Measurements from ENCODE around the gene NFKBIA. TPM values are rescaled to one million over a fixed set of nuclear protein-coding genes. Genes with fewer than 3 reads are reported as not detected.
A peak's percentile ranks its signal among the peaks of the same experiment; 100 is the strongest.

NFKBIA gene
- total and polyA plus RNA-seq, 4 donors, result 83.0 to 186 (median 111) TPM

DNA sequence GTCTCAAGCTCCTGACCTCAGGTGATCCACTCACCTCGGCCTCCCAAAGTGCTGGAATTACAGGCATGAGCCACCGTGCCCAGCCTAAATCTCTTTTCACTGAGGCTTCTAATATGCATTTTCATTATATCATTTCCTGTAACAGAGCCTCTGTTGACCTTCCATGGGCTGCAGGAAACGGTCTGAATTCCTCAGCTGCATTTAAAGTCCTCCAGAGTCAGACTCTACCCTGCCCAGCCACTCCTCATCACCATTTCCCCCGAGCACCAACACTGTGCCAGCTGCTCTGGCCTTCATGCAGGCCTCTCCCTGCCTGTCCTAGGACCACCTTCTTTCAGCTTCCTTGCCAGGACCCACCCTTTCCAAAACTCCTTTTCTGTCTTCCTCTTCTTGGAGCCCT, 9.8 kb upstream of the NFKBIA start:
- peak overlapping the region; percentile 18 to 83 for H3K27ac ChIP-seq (ENCODE audit: low read depth in 1 of 2, low read length in 2 of 2)

DNA sequence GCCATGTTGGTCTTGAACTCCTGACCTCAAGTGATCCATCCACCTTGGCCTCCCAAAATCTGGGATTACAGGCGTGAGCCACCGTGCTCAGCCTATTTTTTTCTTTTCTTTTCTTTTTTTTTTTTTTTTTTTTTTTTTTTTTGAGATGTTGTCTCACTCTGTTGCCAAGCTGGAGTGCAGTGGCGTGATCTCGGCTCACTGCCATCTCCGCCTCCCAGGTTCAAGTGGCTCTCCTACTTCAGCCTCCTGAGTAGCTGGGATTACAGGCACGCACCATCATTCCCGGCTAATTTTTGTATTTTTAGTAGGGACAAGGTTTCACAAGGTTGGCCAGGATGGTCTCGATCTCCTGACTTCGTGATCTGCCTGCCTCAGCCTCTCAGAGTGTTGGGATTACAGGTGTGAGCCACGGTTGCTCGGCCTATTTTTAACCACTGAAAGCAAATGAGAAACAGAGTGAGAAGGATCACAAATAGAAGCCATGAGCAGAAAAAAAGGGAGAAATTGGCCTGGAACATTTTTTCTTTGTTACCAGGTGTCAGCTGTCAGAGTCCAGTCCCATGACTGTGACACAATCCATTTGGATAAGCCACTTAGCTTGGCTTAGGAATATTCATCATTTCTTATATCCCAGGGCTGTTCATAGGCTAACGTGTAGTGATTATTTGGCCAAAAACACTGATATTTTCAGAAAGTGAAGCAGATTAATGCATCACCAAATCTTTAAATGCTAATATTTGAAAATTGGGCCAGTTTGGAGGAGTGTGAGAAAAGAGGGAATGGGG, 7.9 kb upstream of the NFKBIA start:
- Histone ChIP-seq H3K27ac (ENCODE audit: low read depth in 1 of 2, low read length in 2 of 2) (no peak overlapping the region), H3K27me3 (ENCODE audit: control insufficient read depth in 1 of 2, insufficient read depth in 2 of 2, low read length in 1 of 2) (no peaks in the 10 kb centered on the region), H3K4me3 (ENCODE audit: low read length in 2 of 2) (no peak overlapping the region), H3K9me3 (ENCODE audit: control insufficient read depth, low read length) (no peaks in the 10 kb centered on the region), H3K4me1 (ENCODE audit: control insufficient read depth in 1 of 2, insufficient read depth in 2 of 2, low read length in 2 of 2) (peaks cover 0 to 2% of the 10 kb centered on the region in 2 donors), H3K36me3 (ENCODE audit: control insufficient read depth in 1 of 2, insufficient read depth in 2 of 2, low read length in 1 of 2) (no peaks in the 10 kb centered on the region)
- no peak for DNase-seq
- 80 to 83% methylated on average over 12 of the region's 12 CpGs for WGBS, 2 donors
- ATAC-seq (ENCODE audit: low FRiP score), result no peak
- intact Hi-C loops (cut with DNase I), result loop anchor here (5.0 to 10.0 kb wide), 3 partner anchors 270 to 358 kb away; no protein-coding TSS in a partner anchor

More for the DNA sequence above, 9.8 kb upstream of the NFKBIA start:
- Histone ChIP-seq H3K27me3 (ENCODE audit: control insufficient read depth in 1 of 2, insufficient read depth in 2 of 2, low read length in 1 of 2) (no peaks in the 10 kb centered on the region), H3K4me3 (ENCODE audit: low read length in 2 of 2) (no peak overlapping the region), H3K9me3 (ENCODE audit: control insufficient read depth, low read length) (no peaks in the 10 kb centered on the region), H3K36me3 (ENCODE audit: control insufficient read depth in 1 of 2, insufficient read depth in 2 of 2, low read length in 1 of 2) (no peaks in the 10 kb centered on the region), H3K4me1 (ENCODE audit: control insufficient read depth in 1 of 2, insufficient read depth in 2 of 2, low read length in 2 of 2) (peaks cover 0 to 2% of the 10 kb centered on the region in 2 donors)
- 13 to 14% methylated on average over 4 of the region's 4 CpGs for WGBS, 2 donors
- intact Hi-C loops (cut with DNase I), result loop anchor here (2.0 to 10.0 kb wide), 4 partner anchors 200 to 360 kb away; no protein-coding TSS in a partner anchor
- DNase-seq (peak in 1 of 2 donors; percentile 74), ATAC-seq (ENCODE audit: low FRiP score) (peak; percentile 39)

GRCh38 chr14:35410858-35411257, 6.3 kb upstream of the NFKBIA start:
- ATAC-seq (ENCODE audit: low FRiP score) (no peak), DNase-seq (no peak)
- Histone ChIP-seq H3K4me1 (ENCODE audit: control insufficient read depth in 1 of 2, insufficient read depth in 2 of 2, low read length in 2 of 2) (peaks cover 0 to 2% of the 10 kb centered on the region in 2 donors), H3K27me3 (ENCODE audit: control insufficient read depth in 1 of 2, insufficient read depth in 2 of 2, low read length in 1 of 2) (no peaks in the 10 kb centered on the region), H3K9me3 (ENCODE audit: control insufficient read depth, low read length) (no peaks in the 10 kb centered on the region), H3K36me3 (ENCODE audit: control insufficient read depth in 1 of 2, insufficient read depth in 2 of 2, low read length in 1 of 2) (no peaks in the 10 kb centered on the region), H3K27ac (ENCODE audit: low read depth in 1 of 2, low read length in 2 of 2) (no peak overlapping the region), H3K4me3 (ENCODE audit: low read length in 2 of 2) (no peak overlapping the region)
- intact Hi-C loops (cut with DNase I), result loop anchor here (5.0 to 10.0 kb wide), 3 partner anchors 269 to 356 kb away; no protein-coding TSS in a partner anchor
- WGBS, 2 donors, result 89% methylated on average over 6 of the region's 6 CpGs

DNA sequence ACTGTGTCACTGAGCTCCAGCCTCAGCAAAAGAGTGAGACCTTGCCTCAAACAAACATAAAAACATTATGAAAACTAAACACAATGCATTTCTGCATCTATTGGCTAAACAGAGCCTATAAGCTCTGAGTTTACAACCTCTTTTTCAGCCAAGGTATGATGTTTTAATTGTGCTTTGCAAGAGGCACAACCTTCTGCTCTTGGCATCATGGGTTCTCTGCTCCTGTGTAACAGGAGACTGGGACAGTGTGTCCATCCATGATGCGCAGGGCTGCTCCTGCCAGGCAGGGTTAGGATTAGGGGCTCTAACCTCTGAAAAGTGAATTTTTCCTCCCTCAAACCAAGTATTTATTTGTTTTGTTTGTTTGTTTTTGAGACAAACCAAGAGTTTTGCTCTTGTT, 5.0 kb upstream of the NFKBIA start:
- H3K4me1 ChIP-seq (ENCODE audit: control insufficient read depth in 1 of 2, insufficient read depth in 2 of 2, low read length in 2 of 2), result peaks cover 0 to 2% of the 10 kb centered on the region in 2 donors
- ATAC-seq (ENCODE audit: low FRiP score) (no peak), DNase-seq (no peak)
- no peaks in the 10 kb centered on the region for H3K27me3 ChIP-seq (ENCODE audit: control insufficient read depth in 1 of 2, insufficient read depth in 2 of 2, low read length in 1 of 2)
- H3K9me3 ChIP-seq (ENCODE audit: control insufficient read depth, low read length), result no peaks in the 10 kb centered on the region
- WGBS, 2 donors, result 90 to 97% methylated on average over 1 of the region's 1 CpG
- no peak overlapping the region for H3K27ac ChIP-seq (ENCODE audit: low read depth in 1 of 2, low read length in 2 of 2)
- intact Hi-C loops (cut with DNase I), result loop anchor here in 1 of 2 donors (5.0 kb wide), 1 partner anchor 287 kb away; the partner anchor contains the start of genes PPP2R3C and PRORP
- no peaks in the 10 kb centered on the region for H3K36me3 ChIP-seq (ENCODE audit: control insufficient read depth in 1 of 2, insufficient read depth in 2 of 2, low read length in 1 of 2)
- H3K4me3 ChIP-seq (ENCODE audit: low read length in 2 of 2), result no peak overlapping the region

DNA sequence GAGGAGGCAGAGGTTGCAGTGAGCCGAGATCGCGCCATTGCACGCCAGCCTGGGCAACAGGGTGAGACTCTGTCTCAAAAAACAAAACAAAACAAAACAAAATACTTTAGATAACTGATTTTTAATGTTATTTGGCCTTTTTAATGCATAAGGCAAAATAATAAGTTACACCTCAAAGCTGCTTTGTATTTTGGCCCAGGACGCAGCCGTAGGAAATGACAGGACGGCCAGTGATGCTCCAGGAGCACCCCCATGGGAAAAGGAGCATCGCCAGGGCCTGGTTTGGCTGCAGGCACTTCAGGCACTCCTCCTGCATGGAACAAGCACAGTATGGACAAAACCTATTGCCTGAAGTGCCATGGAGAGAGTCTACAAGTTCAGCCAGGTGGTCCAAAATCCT, 3.5 kb upstream of the NFKBIA start:
- Histone ChIP-seq H3K36me3 (ENCODE audit: control insufficient read depth in 1 of 2, insufficient read depth in 2 of 2, low read length in 1 of 2) (peaks cover 0 to 2% of the 10 kb centered on the region in 2 donors), H3K4me1 (ENCODE audit: control insufficient read depth in 1 of 2, insufficient read depth in 2 of 2, low read length in 2 of 2) (no peaks in the 10 kb centered on the region), H3K4me3 (ENCODE audit: low read length in 2 of 2) (no peak overlapping the region), H3K27ac (ENCODE audit: low read depth in 1 of 2, low read length in 2 of 2) (no peak overlapping the region), H3K9me3 (ENCODE audit: control insufficient read depth, low read length) (no peaks in the 10 kb centered on the region), H3K27me3 (ENCODE audit: control insufficient read depth in 1 of 2, insufficient read depth in 2 of 2, low read length in 1 of 2) (no peaks in the 10 kb centered on the region)
- WGBS, 2 donors, result 91 to 92% methylated on average over 8 of the region's 8 CpGs
- no peak for DNase-seq
- ATAC-seq (ENCODE audit: low FRiP score), result no peak
- intact Hi-C loops (cut with DNase I), result loop anchor here in 1 of 2 donors (5.0 kb wide), 1 partner anchor 286 kb away; the partner anchor contains the start of genes PPP2R3C and PRORP

DNA sequence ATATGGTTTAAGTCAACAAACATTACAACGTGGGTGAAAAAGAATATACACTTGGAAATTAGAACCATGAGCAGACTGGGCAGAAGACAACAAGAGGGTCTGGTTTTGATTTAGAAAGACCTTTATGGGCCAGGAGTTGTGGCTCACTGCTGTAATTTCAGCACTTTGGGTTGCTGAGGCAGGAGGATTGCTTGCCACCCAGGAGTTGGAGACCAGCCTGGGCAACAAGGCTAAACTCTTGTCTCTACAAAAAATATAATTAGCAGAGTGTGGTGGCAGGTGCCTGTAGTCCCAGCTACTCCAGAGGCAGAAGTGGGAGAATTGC, 2.7 kb upstream of the NFKBIA start:
- Histone ChIP-seq H3K4me3 (ENCODE audit: low read length in 2 of 2) (no peak overlapping the region), H3K9me3 (ENCODE audit: control insufficient read depth, low read length) (no peaks in the 10 kb centered on the region), H3K36me3 (ENCODE audit: control insufficient read depth in 1 of 2, insufficient read depth in 2 of 2, low read length in 1 of 2) (peaks cover 0 to 8% of the 10 kb centered on the region in 2 donors), H3K27me3 (ENCODE audit: control insufficient read depth in 1 of 2, insufficient read depth in 2 of 2, low read length in 1 of 2) (no peaks in the 10 kb centered on the region), H3K27ac (ENCODE audit: low read depth in 1 of 2, low read length in 2 of 2) (no peak overlapping the region), H3K4me1 (ENCODE audit: control insufficient read depth in 1 of 2, insufficient read depth in 2 of 2, low read length in 2 of 2) (no peaks in the 10 kb centered on the region)
- intact Hi-C loops (cut with DNase I), result loop anchor here in 1 of 2 donors (2.0 to 5.0 kb wide), 2 partner anchors 192 to 285 kb away; partner anchors contain the start of genes PPP2R3C and PRORP
- DNase-seq (no peak), ATAC-seq (ENCODE audit: low FRiP score) (no peak)
- 13 to 20% methylated on average over 1 of the region's 1 CpG for WGBS, 2 donors

- ATAC-seq (ENCODE audit: low FRiP score), result peak; percentile 39
- no peaks in the 10 kb centered on the region for H3K9me3 ChIP-seq (ENCODE audit: control insufficient read depth, low read length)
- DNase-seq, result no peak
- intact Hi-C loops (cut with DNase I), result loop anchor here in 1 of 2 donors (2.0 to 5.0 kb wide), 2 partner anchors 192 to 284 kb away; partner anchors contain the start of genes PPP2R3C and PRORP
- H3K27me3 ChIP-seq (ENCODE audit: control insufficient read depth in 1 of 2, insufficient read depth in 2 of 2, low read length in 1 of 2), result no peaks in the 10 kb centered on the region
- peaks cover 0 to 9% of the 10 kb centered on the region in 2 donors for H3K36me3 ChIP-seq (ENCODE audit: control insufficient read depth in 1 of 2, insufficient read depth in 2 of 2, low read length in 1 of 2)
- H3K4me3 ChIP-seq (ENCODE audit: low read length in 2 of 2), result no peak overlapping the region
- no peaks in the 10 kb centered on the region for H3K4me1 ChIP-seq (ENCODE audit: control insufficient read depth in 1 of 2, insufficient read depth in 2 of 2, low read length in 2 of 2)
- 6 to 8% methylated on average over 5 of the region's 5 CpGs for WGBS, 2 donors
- no peak overlapping the region for H3K27ac ChIP-seq (ENCODE audit: low read depth in 1 of 2, low read length in 2 of 2)
Observed at GRCh38 chr14:35406506-35407305, 2.2 kb upstream of the NFKBIA start.

DNA sequence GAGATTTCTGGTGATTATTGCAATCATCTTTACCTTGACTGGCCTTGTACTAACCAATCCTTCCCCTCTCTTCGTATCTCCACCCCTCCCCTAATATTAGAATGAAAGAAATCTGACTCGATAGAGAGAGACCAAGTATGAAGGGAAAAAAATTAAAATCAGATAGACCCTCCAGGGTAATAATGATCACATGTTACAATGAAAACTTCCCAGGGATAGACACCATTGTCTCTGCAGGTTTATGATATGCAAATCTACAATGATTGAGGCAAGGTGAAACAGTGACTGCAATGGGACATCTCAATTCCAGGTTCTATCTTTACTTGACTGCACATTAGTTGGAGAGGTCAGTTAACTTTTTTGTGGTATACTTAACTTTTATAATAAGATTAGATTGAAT, 1.5 kb upstream of the NFKBIA start:
- DNase-seq (no peak), ATAC-seq (ENCODE audit: low FRiP score) (no peak)
- WGBS, 2 donors, result 59 to 62% methylated on average over 2 of the region's 2 CpGs
- no peaks in the 10 kb centered on the region for H3K27me3 ChIP-seq (ENCODE audit: control insufficient read depth in 1 of 2, insufficient read depth in 2 of 2, low read length in 1 of 2)
- H3K27ac ChIP-seq (ENCODE audit: low read depth in 1 of 2, low read length in 2 of 2), result no peak overlapping the region
- peaks cover 0 to 11% of the 10 kb centered on the region in 2 donors for H3K36me3 ChIP-seq (ENCODE audit: control insufficient read depth in 1 of 2, insufficient read depth in 2 of 2, low read length in 1 of 2)
- no peaks in the 10 kb centered on the region for H3K9me3 ChIP-seq (ENCODE audit: control insufficient read depth, low read length)
- intact Hi-C loops (cut with DNase I), result loop anchor here in 1 of 2 donors (2.0 to 5.0 kb wide), 2 partner anchors 191 to 284 kb away; partner anchors contain the start of genes PPP2R3C and PRORP
- H3K4me3 ChIP-seq (ENCODE audit: low read length in 2 of 2), result no peak overlapping the region
- H3K4me1 ChIP-seq (ENCODE audit: control insufficient read depth in 1 of 2, insufficient read depth in 2 of 2, low read length in 2 of 2), result no peaks in the 10 kb centered on the region
